ENCODE measurements around the gene TTLL7. TPM values are rescaled to one million over a fixed set of nuclear protein-coding genes. Genes with fewer than 3 reads are reported as not detected.

The TTLL7 gene
- polyA plus RNA-seq, 1 donor (not counting 4 experiments of a cell fraction or from before 2014, with no cell fraction given): 8.1 TPM

DNA sequence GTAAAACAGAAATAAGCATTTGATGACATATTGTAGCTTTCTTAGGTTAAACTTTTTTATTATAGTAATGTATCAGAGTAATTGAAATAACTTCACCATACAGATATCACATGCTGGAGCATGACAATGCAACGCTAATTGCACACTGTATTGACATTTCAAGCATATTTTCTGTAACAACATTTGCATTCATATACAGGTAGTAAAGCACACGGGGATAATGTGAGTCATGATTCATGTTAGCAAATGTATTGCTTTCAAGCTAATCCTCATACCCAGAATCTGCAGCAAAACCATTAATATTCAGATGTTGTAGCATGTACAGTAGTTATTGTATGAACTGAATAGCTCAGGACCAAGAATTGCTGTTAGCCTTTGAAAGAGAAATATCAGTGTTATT, 133.9 kb downstream of the TTLL7 start:
- FAIRE-seq (no peak), DNase-seq (ENCODE audit: low read depth, low spot score) (no peak)
- TF ChIP-seq CTCF (optimal IDR thresholded peaks at IDR 0.05 in 1 of 3, IDR thresholded peaks at IDR 0.05 in 1 of 3, conservative IDR thresholded peaks at IDR 0.05 in 1 of 3; ENCODE audit: extremely low read depth in 1 of 3, insufficient read depth in 2 of 3, low read length in 3 of 3) (no peak), EZH2 (IDR thresholded peaks at IDR 0.05; ENCODE audit: low read length) (no peak)

GRCh38 chr1:83860490-83861221, 138.3 kb downstream of the TTLL7 start:
- TF ChIP-seq CTCF (optimal IDR thresholded peaks at IDR 0.05 in 1 of 3, IDR thresholded peaks at IDR 0.05 in 1 of 3, conservative IDR thresholded peaks at IDR 0.05 in 1 of 3; ENCODE audit: extremely low read depth in 1 of 3, insufficient read depth in 2 of 3, low read length in 3 of 3): peak; percentile 71 to 92 (median 83)
- TF ChIP-seq EZH2 (IDR thresholded peaks at IDR 0.05; ENCODE audit: low read length): no peak
- H3K9ac ChIP-seq (ENCODE audit: control insufficient read depth, extremely low read depth, insufficient read depth, low read length): peak overlapping the region; percentile 89
- no peaks in the 10 kb centered on the region for H3K27me3 ChIP-seq (ENCODE audit: control insufficient read depth, extremely low read depth, insufficient read depth, low read length)
- H2AFZ ChIP-seq (ENCODE audit: control insufficient read depth, low read length): peak overlapping the region; percentile 94
- peak overlapping the region; percentile 73 for H3K27ac ChIP-seq (ENCODE audit: control insufficient read depth, insufficient read depth, low read length)
- FAIRE-seq (no peak), DNase-seq (ENCODE audit: low read depth, low spot score) (no peak)
- no peaks in the 10 kb centered on the region for H3K36me3 ChIP-seq (ENCODE audit: control insufficient read depth in 2 of 2, extremely low read depth in 1 of 2, insufficient read depth in 2 of 2, low read length in 2 of 2)
- H3K79me2 ChIP-seq (ENCODE audit: control insufficient read depth, insufficient read depth, low read length): no peaks in the 10 kb centered on the region
- H3K4me1 ChIP-seq (ENCODE audit: control insufficient read depth, extremely low read depth, insufficient read depth, low read length): peaks cover 9% of the 10 kb centered on the region
- dilution Hi-C loops (cut with MboI; ENCODE audit: extremely low pct_ligation_motif_present, low sequenced_read_pairs): no loop called here
- no peaks in the 10 kb centered on the region for H4K20me1 ChIP-seq (ENCODE audit: control insufficient read depth, extremely low read depth, insufficient read depth, low read length)
- no peaks in the 10 kb centered on the region for H3K9me1 ChIP-seq (ENCODE audit: control insufficient read depth, extremely low read depth, insufficient read depth, low read length)
- peak overlapping the region; percentile 69 to 78 (median 73) for H3K4me3 ChIP-seq (ENCODE audit: control insufficient read depth in 2 of 3, extremely low read depth in 1 of 3, insufficient read depth in 2 of 3, low read depth in 1 of 3, low read length in 3 of 3)
- no peaks in the 10 kb centered on the region for H3K9me3 ChIP-seq (ENCODE audit: control insufficient read depth, low read depth, low read length)
- H3K4me2 ChIP-seq (ENCODE audit: control insufficient read depth, extremely low read depth, insufficient read depth, low read depth, low read length): peak overlapping the region; percentile 84

More for the DNA sequence above, 133.9 kb downstream of the TTLL7 start:
- H3K4me2 ChIP-seq (ENCODE audit: control insufficient read depth, extremely low read depth, insufficient read depth, low read depth, low read length): no peak overlapping the region
- H4K20me1 ChIP-seq (ENCODE audit: control insufficient read depth, extremely low read depth, insufficient read depth, low read length): no peaks in the 10 kb centered on the region
- H3K79me2 ChIP-seq (ENCODE audit: control insufficient read depth, insufficient read depth, low read length): no peaks in the 10 kb centered on the region
- no peaks in the 10 kb centered on the region for H3K9me3 ChIP-seq (ENCODE audit: control insufficient read depth, low read depth, low read length)
- no peak overlapping the region for H3K4me3 ChIP-seq (ENCODE audit: control insufficient read depth in 2 of 3, extremely low read depth in 1 of 3, insufficient read depth in 2 of 3, low read depth in 1 of 3, low read length in 3 of 3)
- no peak overlapping the region for H2AFZ ChIP-seq (ENCODE audit: control insufficient read depth, low read length)
- peaks cover 9% of the 10 kb centered on the region for H3K4me1 ChIP-seq (ENCODE audit: control insufficient read depth, extremely low read depth, insufficient read depth, low read length)
- no peaks in the 10 kb centered on the region for H3K36me3 ChIP-seq (ENCODE audit: control insufficient read depth in 2 of 2, extremely low read depth in 1 of 2, insufficient read depth in 2 of 2, low read length in 2 of 2)
- no peaks in the 10 kb centered on the region for H3K9me1 ChIP-seq (ENCODE audit: control insufficient read depth, extremely low read depth, insufficient read depth, low read length)
- H3K27me3 ChIP-seq (ENCODE audit: control insufficient read depth, extremely low read depth, insufficient read depth, low read length): no peaks in the 10 kb centered on the region
- H3K27ac ChIP-seq (ENCODE audit: control insufficient read depth, insufficient read depth, low read length): no peak overlapping the region
- no peak overlapping the region for H3K9ac ChIP-seq (ENCODE audit: control insufficient read depth, extremely low read depth, insufficient read depth, low read length)
- dilution Hi-C loops (cut with MboI; ENCODE audit: extremely low pct_ligation_motif_present, low sequenced_read_pairs): no loop called here
